ENCODE data around the gene TECPR1. TPM values are rescaled to one million over a fixed set of nuclear protein-coding genes. Genes with fewer than 3 reads are reported as not detected.

Gene TECPR1
- total and polyA plus RNA-seq, 2 of the 8 experiments (the other 6 are each of a cell fraction or from before 2014, with no cell fraction given) = 1.3 to 11.1 TPM

- no peak overlapping the region for H2BK15ac ChIP-seq (ENCODE audit: low read length)
- WGBS, 2 experiments (ENCODE audit: extremely low coverage in 1 of 2, insufficient coverage in 1 of 2, insufficient read length in 1 of 2, insufficient replicate concordance in 2 of 2, low coverage in 1 of 2, low lambda C conversion rate in 2 of 2, missing lambda C conversion rate in 1 of 2) = 92% methylated on average over 8 of the region's 8 CpGs; no CpG with 5 or more reads in 1 of the 2 experiments
- no peaks in the 10 kb centered on the region for H3K9me3 ChIP-seq (ENCODE audit: insufficient read depth in 2 of 2, low read depth in 1 of 2, low read length in 1 of 2)
- H3K4ac ChIP-seq (replicated peaks; ENCODE audit: insufficient read length, low read depth, low read length) = no peak overlapping the region
- no peak overlapping the region for H3K27ac ChIP-seq (ENCODE audit: low read depth, low read length)
- H3K23me2 ChIP-seq (ENCODE audit: low read depth, low read length) = peaks cover 4% of the 10 kb centered on the region; the same call in 1 of the 2 replicates
- H3K56ac ChIP-seq (replicated peaks; ENCODE audit: insufficient read length, low read depth, low read length) = no peak overlapping the region
- H2AK5ac ChIP-seq (ENCODE audit: low read depth, low read length) = no peak overlapping the region
- H3K18ac ChIP-seq (ENCODE audit: extremely low read depth, low read length) = no peak overlapping the region
- H2BK20ac ChIP-seq (ENCODE audit: low read length) = no peak overlapping the region
- ChIA-PET CTCF (ENCODE audit: partially characterized antibody) (interaction anchor here (1.3 kb wide), 1 partner anchor 17 kb away, joined by 3 read pairs; no protein-coding TSS in a partner anchor), POLR2A (ENCODE audit: partially characterized antibody) (interaction anchor here (1.1 kb wide), 1 partner anchor 15 kb away, joined by 3 read pairs; no protein-coding TSS in a partner anchor)
- no peak for TF ChIP-seq NANOG (IDR thresholded peaks at IDR 0.05; ENCODE audit: insufficient read depth, low read depth, low read length, poor library complexity, severe bottlenecking)
- no peak for TF ChIP-seq ZNF274 (IDR thresholded peaks at IDR 0.05; ENCODE audit: borderline replicate concordance, extremely low read depth, low read length)
- TF ChIP-seq CEBPB (IDR thresholded peaks at IDR 0.05; ENCODE audit: low read depth, low read length) = no peak
- TF ChIP-seq PHF8 (conservative IDR thresholded peaks at IDR 0.05; ENCODE audit: low read depth, low read length) = no peak
- no peak for TF ChIP-seq SAP30 (IDR thresholded peaks at IDR 0.05; ENCODE audit: insufficient read depth, insufficient replicate concordance, low read length)
- TF ChIP-seq SP4 (IDR thresholded peaks at IDR 0.05; ENCODE audit: low read length) = no peak
- TF ChIP-seq GTF2F1 (IDR thresholded peaks at IDR 0.05; ENCODE audit: borderline replicate concordance, low read depth, low read length) = no peak
- H4K91ac ChIP-seq (replicated peaks; ENCODE audit: insufficient read length, low read length) = no peak overlapping the region
- no peaks in the 10 kb centered on the region for H3K27me3 ChIP-seq (replicated peaks in 1 of 4; ENCODE audit: control insufficient read depth in 3 of 4, extremely low read depth in 1 of 4, insufficient read depth in 3 of 4, low read length in 3 of 4)
- H3K23ac ChIP-seq (ENCODE audit: insufficient read length) = no peak overlapping the region
- H3K79me1 ChIP-seq (ENCODE audit: low read depth, low read length) = no peaks in the 10 kb centered on the region; the same call in 1 of the 2 replicates
- H2AFZ ChIP-seq (ENCODE audit: low read length) = no peak overlapping the region
- H3K9ac ChIP-seq (replicated peaks in 1 of 4; ENCODE audit: extremely low read depth in 1 of 4, low read depth in 3 of 4, low read length in 3 of 4) = no peak overlapping the region
- no peak overlapping the region for H2BK12ac ChIP-seq (ENCODE audit: low read depth, low read length)
- no peak overlapping the region for H2BK120ac ChIP-seq (replicated peaks; ENCODE audit: low read depth, low read length)
- H3K36me3 ChIP-seq (ENCODE audit: control insufficient read depth in 2 of 4, insufficient read depth in 4 of 4, low read length in 3 of 4) = no peaks in the 10 kb centered on the region
- H2BK5ac ChIP-seq (ENCODE audit: low read depth, low read length) = no peak overlapping the region
- H4K5ac ChIP-seq (ENCODE audit: insufficient read length, low read depth, low read length) = no peak overlapping the region
- H3K4me2 ChIP-seq (ENCODE audit: insufficient read depth in 1 of 2, low read depth in 2 of 2, low read length in 2 of 2) = no peak overlapping the region
- H4K8ac ChIP-seq (ENCODE audit: extremely low read depth, insufficient read depth, low read length) = no peak overlapping the region
- no peak for FAIRE-seq
- H3K79me2 ChIP-seq (ENCODE audit: control insufficient read depth in 1 of 2, insufficient read depth in 2 of 2, low read length in 2 of 2) = no peaks in the 10 kb centered on the region
- no peak overlapping the region for H3K14ac ChIP-seq (ENCODE audit: insufficient read length)
- no peak overlapping the region for H3K4me3 ChIP-seq (ENCODE audit: extremely low read depth in 1 of 4, insufficient read depth in 2 of 4, low read depth in 3 of 4, low read length in 4 of 4)
- peaks cover 0 to 3% of the 10 kb centered on the region in 2 experiments for H4K20me1 ChIP-seq (replicated peaks in 1 of 2; ENCODE audit: control insufficient read depth in 1 of 2, insufficient read depth in 2 of 2, low read length in 2 of 2)
- DNase-seq (ENCODE audit: low read depth in 1 of 2, low spot score in 2 of 2) = no peak
- peaks cover 0 to 5% (median 3%) of the 10 kb centered on the region in 4 experiments; a peak in 3 of 7 replicates for H3K4me1 ChIP-seq (replicated peaks in 1 of 4; ENCODE audit: control insufficient read depth in 3 of 4, insufficient read depth in 4 of 4, low read length in 3 of 4)
Measured at GRCh38 chr7:98213296-98213887, 38.6 kb downstream of the TECPR1 start.
